ENCODE results near the gene ANOS1.

DNA sequence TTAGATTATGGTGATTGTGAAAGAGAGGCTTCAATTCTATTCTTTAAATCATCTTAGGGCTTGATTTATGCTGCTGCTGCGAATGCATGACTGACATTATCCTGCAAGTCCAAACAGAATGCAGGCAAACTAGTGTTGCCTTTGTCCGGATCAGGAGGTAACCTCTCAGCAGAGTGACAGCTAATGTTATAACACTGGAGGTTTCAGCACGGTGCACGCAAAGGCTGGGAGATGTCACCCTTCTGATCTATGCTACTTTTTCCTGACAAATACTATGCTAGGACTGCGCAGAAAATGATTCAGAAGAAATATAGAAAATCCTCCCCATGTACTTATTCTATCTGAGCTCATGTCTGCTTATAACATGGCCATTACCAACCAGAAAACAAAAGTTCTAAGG lies 48.2 kb downstream of the ANOS1 start:
- TF ChIP-seq, protein P1, sequence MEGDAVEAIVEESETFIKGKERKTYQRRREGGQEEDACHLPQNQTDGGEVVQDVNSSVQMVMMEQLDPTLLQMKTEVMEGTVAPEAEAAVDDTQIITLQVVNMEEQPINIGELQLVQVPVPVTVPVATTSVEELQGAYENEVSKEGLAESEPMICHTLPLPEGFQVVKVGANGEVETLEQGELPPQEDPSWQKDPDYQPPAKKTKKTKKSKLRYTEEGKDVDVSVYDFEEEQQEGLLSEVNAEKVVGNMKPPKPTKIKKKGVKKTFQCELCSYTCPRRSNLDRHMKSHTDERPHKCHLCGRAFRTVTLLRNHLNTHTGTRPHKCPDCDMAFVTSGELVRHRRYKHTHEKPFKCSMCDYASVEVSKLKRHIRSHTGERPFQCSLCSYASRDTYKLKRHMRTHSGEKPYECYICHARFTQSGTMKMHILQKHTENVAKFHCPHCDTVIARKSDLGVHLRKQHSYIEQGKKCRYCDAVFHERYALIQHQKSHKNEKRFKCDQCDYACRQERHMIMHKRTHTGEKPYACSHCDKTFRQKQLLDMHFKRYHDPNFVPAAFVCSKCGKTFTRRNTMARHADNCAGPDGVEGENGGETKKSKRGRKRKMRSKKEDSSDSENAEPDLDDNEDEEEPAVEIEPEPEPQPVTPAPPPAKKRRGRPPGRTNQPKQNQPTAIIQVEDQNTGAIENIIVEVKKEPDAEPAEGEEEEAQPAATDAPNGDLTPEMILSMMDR (IDR thresholded peaks at IDR 0.05; ENCODE audit: insufficient read depth, low read length, poor library complexity, severe bottlenecking), result no peak
- TF ChIP-seq EZH2phosphoT487 (conservative IDR thresholded peaks at IDR 0.05; ENCODE audit: low read length), result no peak
